HepG2 (cell line): Measurements from ENCODE around the gene AKAP1. TPM values are rescaled to one million over a fixed set of nuclear protein-coding genes. Genes with fewer than 3 reads are reported as not detected.

Experiments
- ATAC-seq: fragments of 200-7000 bp; cut with Tn5 transposase; 3 replicates; pipeline ENCODE4 v1.9.1; 2020; ENCODE audit warnings: mild to moderate bottlenecking, moderate library complexity
- BruUV-seq: library from RNA; stranded (reverse); fragments of 400-500 nt; replicated peaks from 2 replicates; lab custom pipeline; 2021; lab: Mats Ljungman, UMichigan
- CTCF ChIA-PET: fragments of 300-600 bp; formaldehyde crosslinking; extraction: SDS; loops from one replicate; lab custom pipeline; 2021; ENCODE audit warnings: low total read pairs, inconsistent platforms, low intra/inter-chr PET ratio; lab: Yijun Ruan, JAX
- POLR2A ChIA-PET: fragments of 350-600 bp; sonication (Branson Sonifier 250); formaldehyde crosslinking; loops from one replicate; lab custom pipeline; 2020; ENCODE audit warnings: antibody characterized with exemption, inconsistent platforms; lab: Yijun Ruan, JAX
- DNase-seq: peaks from one replicate; pipeline ENCODE4 v3.0.0-alpha.2; 2015; ENCODE audit warnings: low spot score
- FAIRE-seq: peaks from 3 replicates; lab custom pipeline; 2011; peaks lifted over from hg19 to GRCh38; lab: Jason Lieb, UNC
- H2AFZ ChIP-seq: one replicate; pipeline ENCODE4 v1.6.1; 2011; ENCODE audit warnings: low read length, inconsistent platforms
- H3K27ac ChIP-seq: fragments of 300-600 bp; 3 replicates; pipeline ENCODE4 v1.8.0; 2011; ENCODE audit warnings: mixed run types, mild to moderate bottlenecking, mixed read lengths, low read length, inconsistent platforms; ENCODE audit not compliant: insufficient read depth; ENCODE audit errors: extremely low read length
- H3K27me3 ChIP-seq, 2 experiments: fragments of 200-600 bp in 1 of 2; 2 replicates in 1 of 2; 3 replicates in 1 of 2; pipeline versions ENCODE4 v1.6.0 to v1.8.0; 2011; ENCODE audit warnings: low read length in 2 of 2, mild to moderate bottlenecking in 2 of 2, moderate library complexity in 2 of 2, inconsistent platforms in 1 of 2; ENCODE audit not compliant: insufficient read depth in 2 of 2, control insufficient read depth in 1 of 2
- H3K36me3 ChIP-seq, 2 experiments: fragments of 200-600 bp in 1 of 2; replicated peaks in 1 of 2; 2 replicates in 1 of 2; 3 replicates in 1 of 2; pipeline versions ENCODE4 v1.5.1 to v1.8.0; 2011; ENCODE audit warnings: low read length in 2 of 2, inconsistent platforms in 1 of 2; ENCODE audit not compliant: insufficient read depth in 2 of 2, control insufficient read depth in 1 of 2
- H3K4me1 ChIP-seq: 2 replicates; pipeline ENCODE4 v1.5.1; 2012; ENCODE audit warnings: low read length, inconsistent platforms; ENCODE audit not compliant: insufficient read depth
- H3K4me2 ChIP-seq: 2 replicates; pipeline ENCODE4 v1.6.0; 2011; ENCODE audit warnings: low read depth, low read length, inconsistent platforms
- H3K4me3 ChIP-seq, 3 experiments: fragments of 200-600 bp in 1 of 3; sonication (generic), shearing (Covaris generic) in 1 of 3; replicated peaks in 1 of 3; 2 replicates each; pipeline ENCODE4 v1.5.1; 2011 to 2016; ENCODE audit warnings: low read length in 3 of 3, inconsistent platforms in 2 of 3, low read depth in 2 of 3, mild to moderate bottlenecking in 2 of 3, control low read depth in 1 of 3, mixed read lengths in 1 of 3; ENCODE audit not compliant: insufficient read depth in 1 of 3
- H3K79me2 ChIP-seq: one replicate; pipeline ENCODE4 v1.6.1; 2011; ENCODE audit warnings: low read length, inconsistent platforms; ENCODE audit not compliant: insufficient read depth
- H3K9ac ChIP-seq: 2 replicates; pipeline ENCODE4 v1.6.0; 2011; ENCODE audit warnings: mild to moderate bottlenecking, low read depth, low read length, inconsistent platforms; ENCODE audit not compliant: insufficient read depth
- H3K9me3 ChIP-seq: 2 replicates; pipeline ENCODE4 v1.5.1; 2012; ENCODE audit warnings: mild to moderate bottlenecking, low read length
- H4K20me1 ChIP-seq: 2 replicates; pipeline ENCODE4 v1.6.0; 2011; ENCODE audit warnings: inconsistent platforms, mild to moderate bottlenecking, low read length, moderate library complexity; ENCODE audit not compliant: insufficient read depth
- CENPT ChIP-seq: sonication (generic); formaldehyde crosslinking; IDR thresholded peaks from 2 replicates; pipeline ENCODE4 v1.8.0; 2022; ENCODE audit warnings: low read depth, mild to moderate bottlenecking, moderate library complexity, missing genetic modification reagents
- DRAP1 ChIP-seq: IDR thresholded peaks from 2 replicates; pipeline ENCODE4 v1.6.1; 2016; ENCODE audit warnings: missing genetic modification reagents, missing compliant biosample characterization
- GMEB2 ChIP-seq: IDR thresholded peaks from 2 replicates; pipeline ENCODE4 v1.6.1; 2016; ENCODE audit warnings: missing biosample characterization, missing genetic modification reagents, low read depth
- HMGA1 ChIP-seq: sonication (generic); formaldehyde crosslinking; conservative IDR thresholded peaks from 2 replicates; pipeline ENCODE4 v1.4.0; 2020; ENCODE audit warnings: missing genetic modification reagents
- MAFF ChIP-seq: IDR thresholded peaks from 2 replicates; pipeline ENCODE4 v1.6.1; 2011; ENCODE audit warnings: low read depth, low read length, improper control_type of control experiment
- NFIC ChIP-seq: IDR thresholded peaks from 2 replicates; pipeline ENCODE4 v1.6.1; 2012; ENCODE audit warnings: mild to moderate bottlenecking, low read length, inconsistent platforms
- PAF1 ChIP-seq: IDR thresholded peaks from 2 replicates; pipeline ENCODE4 v1.6.1; 2016; ENCODE audit warnings: missing genetic modification reagents, missing compliant biosample characterization
- POLR2AphosphoS2 ChIP-seq: IDR thresholded peaks from 2 replicates; pipeline ENCODE4 v1.6.1; 2011; ENCODE audit warnings: low read depth, low read length, improper control_type of control experiment
- TBX2 ChIP-seq: sonication (generic); formaldehyde crosslinking; IDR thresholded peaks from 2 replicates; pipeline ENCODE4 v1.5.0; 2020; ENCODE audit warnings: missing genetic modification reagents, mild to moderate bottlenecking, borderline replicate concordance
- ZBTB3 ChIP-seq: sonication (generic); formaldehyde crosslinking; IDR thresholded peaks from 2 replicates; pipeline ENCODE4 v1.4.0; 2020; ENCODE audit warnings: low read depth, mild to moderate bottlenecking, moderate library complexity, missing genetic modification reagents, borderline replicate concordance
- ZBTB38 ChIP-seq: sonication (generic); formaldehyde crosslinking; IDR thresholded peaks from 2 replicates; pipeline ENCODE4 v1.5.1; 2020; ENCODE audit warnings: mild to moderate bottlenecking, missing genetic modification reagents
- ZBTB39 ChIP-seq: sonication (generic); formaldehyde crosslinking; IDR thresholded peaks from 2 replicates; pipeline ENCODE4 v1.5.0; 2020; ENCODE audit warnings: missing genetic modification reagents
- ZC3H4 ChIP-seq: sonication (generic); formaldehyde crosslinking; IDR thresholded peaks from 2 replicates; pipeline ENCODE4 v1.4.0; 2020; ENCODE audit warnings: missing genetic modification reagents, borderline replicate concordance
- ZNF17 ChIP-seq: sonication (generic); formaldehyde crosslinking; IDR thresholded peaks from 2 replicates; pipeline ENCODE4 v1.5.0; 2020; ENCODE audit warnings: mild to moderate bottlenecking, missing genetic modification reagents
- ZNF225 ChIP-seq: sonication (generic); formaldehyde crosslinking; IDR thresholded peaks from 2 replicates; pipeline ENCODE4 v1.4.0; 2020; ENCODE audit warnings: mild to moderate bottlenecking, missing genetic modification reagents
- ZNF841 ChIP-seq: sonication (generic); formaldehyde crosslinking; IDR thresholded peaks from 2 replicates; pipeline ENCODE4 v1.8.1; 2023; ENCODE audit warnings: missing genetic modification reagents, borderline replicate concordance
- WGBS: methylation state at CpG from one replicate; pipeline ENCODE4 v1.1.6; 2017; ENCODE audit warnings: low lambda C conversion rate; 5-methylcytosine and 5-hydroxymethylcytosine counted together
- in situ Hi-C: cut with HindIII; loops from 2 replicates; pipeline ENCODE4 v1.10.0; 2017; ENCODE audit warnings: low pct_unique_long_range_greater_than_20kb; ENCODE audit not compliant: extremely low pct_ligation_motif_present
- intact Hi-C: fragments of 100-400 bp; cut with micrococcal nuclease; formaldehyde crosslinking; loops from one replicate; pipeline ENCODE4 v1.10.0; 2022; ENCODE audit not compliant: unreplicated experiment
- polyA plus RNA-seq, 8 experiments: library from polyadenylated mRNA; depleted of rRNA in 3 of 8; stranded (reverse) in 7 of 8; unstranded in 1 of 8; fragments of >200 nt; fragmentation: Illumina TruSeq in 4 of 8; extraction: Trizol in 4 of 8; gene quantifications; 2 replicates each; pipeline versions ENCODE4 v1.2.1 to v1.2.3, GENCODE V29; 2011 to 2016; ENCODE audit warnings: low read depth in 4 of 8, missing spikeins in 1 of 8, mixed read lengths in 1 of 8; ENCODE audit not compliant: insufficient read depth in 1 of 8
- total RNA-seq, 5 experiments: library from RNA; depleted of rRNA; stranded (reverse); fragments of >200 nt; fragmentation: Illumina TruSeq; extraction: Trizol; gene quantifications; 2 replicates each; pipeline ENCODE4 v1.2.3, GENCODE V29; 2016; ENCODE audit warnings: low read depth in 1 of 5
- TF ChIP-seq, protein P1 (sequence below): IDR thresholded peaks from 2 replicates; pipeline ENCODE4 v1.6.1; 2016; ENCODE audit warnings: low read depth, missing genetic modification reagents, missing compliant biosample characterization

Gene AKAP1
- total and polyA plus RNA-seq, 2 of the 13 experiments (the other 11 are each of a cell fraction or from before 2014, with no cell fraction given) = 101 to 131 TPM

GRCh38 chr17:57050306-57050705, 34.7 kb upstream of the AKAP1 start:
- Histone ChIP-seq H3K36me3 (no peaks in the 10 kb centered on the region), H3K4me2 (no peak overlapping the region), H3K9ac (no peak overlapping the region), H3K9me3 (no peaks in the 10 kb centered on the region), H3K4me3 (no peak overlapping the region), H3K27me3 (peaks cover 4 to 11% of the 10 kb centered on the region in 2 experiments; a peak in 4 of 5 replicates), H3K27ac (no peak overlapping the region), H2AFZ (no peak overlapping the region), H3K4me1 (peaks cover 8% of the 10 kb centered on the region), H3K79me2 (no peaks in the 10 kb centered on the region), H4K20me1 (no peaks in the 10 kb centered on the region)
- DNase-seq = no peak
- POLR2A ChIA-PET = no interaction called here
- CTCF ChIA-PET = no interaction called here
- FAIRE-seq = no peak
- no TSS peak for BruUV-seq
- in situ Hi-C loops = no loop called here
- intact Hi-C loops = no loop called here
- peak; percentile 76 for ATAC-seq
- 9% methylated on average over 5 of the region's 5 CpGs for WGBS
- TF ChIP-seq CENPT (CRISPR knock-in tag) (no peak), NFIC (no peak), GMEB2 (CRISPR knock-in tag) (no peak), DRAP1 (CRISPR knock-in tag) (no peak), POLR2AphosphoS2 (no peak), ZC3H4 (no peak), TBX2 (CRISPR knock-in tag) (no peak), PAF1 (no peak), ZNF17 (no peak), ZBTB3 (no peak), MAFF (no peak), ZBTB39 (no peak), HMGA1 (no peak), ZNF225 (CRISPR knock-in tag) (no peak), ZNF841 (no peak), ZBTB38 (CRISPR knock-in tag) (no peak)
- TF ChIP-seq, protein P1, sequence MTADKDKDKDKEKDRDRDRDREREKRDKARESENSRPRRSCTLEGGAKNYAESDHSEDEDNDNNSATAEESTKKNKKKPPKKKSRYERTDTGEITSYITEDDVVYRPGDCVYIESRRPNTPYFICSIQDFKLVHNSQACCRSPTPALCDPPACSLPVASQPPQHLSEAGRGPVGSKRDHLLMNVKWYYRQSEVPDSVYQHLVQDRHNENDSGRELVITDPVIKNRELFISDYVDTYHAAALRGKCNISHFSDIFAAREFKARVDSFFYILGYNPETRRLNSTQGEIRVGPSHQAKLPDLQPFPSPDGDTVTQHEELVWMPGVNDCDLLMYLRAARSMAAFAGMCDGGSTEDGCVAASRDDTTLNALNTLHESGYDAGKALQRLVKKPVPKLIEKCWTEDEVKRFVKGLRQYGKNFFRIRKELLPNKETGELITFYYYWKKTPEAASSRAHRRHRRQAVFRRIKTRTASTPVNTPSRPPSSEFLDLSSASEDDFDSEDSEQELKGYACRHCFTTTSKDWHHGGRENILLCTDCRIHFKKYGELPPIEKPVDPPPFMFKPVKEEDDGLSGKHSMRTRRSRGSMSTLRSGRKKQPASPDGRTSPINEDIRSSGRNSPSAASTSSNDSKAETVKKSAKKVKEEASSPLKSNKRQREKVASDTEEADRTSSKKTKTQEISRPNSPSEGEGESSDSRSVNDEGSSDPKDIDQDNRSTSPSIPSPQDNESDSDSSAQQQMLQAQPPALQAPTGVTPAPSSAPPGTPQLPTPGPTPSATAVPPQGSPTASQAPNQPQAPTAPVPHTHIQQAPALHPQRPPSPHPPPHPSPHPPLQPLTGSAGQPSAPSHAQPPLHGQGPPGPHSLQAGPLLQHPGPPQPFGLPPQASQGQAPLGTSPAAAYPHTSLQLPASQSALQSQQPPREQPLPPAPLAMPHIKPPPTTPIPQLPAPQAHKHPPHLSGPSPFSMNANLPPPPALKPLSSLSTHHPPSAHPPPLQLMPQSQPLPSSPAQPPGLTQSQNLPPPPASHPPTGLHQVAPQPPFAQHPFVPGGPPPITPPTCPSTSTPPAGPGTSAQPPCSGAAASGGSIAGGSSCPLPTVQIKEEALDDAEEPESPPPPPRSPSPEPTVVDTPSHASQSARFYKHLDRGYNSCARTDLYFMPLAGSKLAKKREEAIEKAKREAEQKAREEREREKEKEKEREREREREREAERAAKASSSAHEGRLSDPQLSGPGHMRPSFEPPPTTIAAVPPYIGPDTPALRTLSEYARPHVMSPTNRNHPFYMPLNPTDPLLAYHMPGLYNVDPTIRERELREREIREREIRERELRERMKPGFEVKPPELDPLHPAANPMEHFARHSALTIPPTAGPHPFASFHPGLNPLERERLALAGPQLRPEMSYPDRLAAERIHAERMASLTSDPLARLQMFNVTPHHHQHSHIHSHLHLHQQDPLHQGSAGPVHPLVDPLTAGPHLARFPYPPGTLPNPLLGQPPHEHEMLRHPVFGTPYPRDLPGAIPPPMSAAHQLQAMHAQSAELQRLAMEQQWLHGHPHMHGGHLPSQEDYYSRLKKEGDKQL = no peak
